Kidney tubule cell (primary cell): Measurements from ENCODE around the gene MOB3C.

ENCODE experiments used
- DNase-seq: peaks from one replicate; pipeline ENCODE4 v3.0.0-alpha.2; 2018; ENCODE audit warnings: low spot score

Gene MOB3C

GRCh38 chr1:46571691-46572225 is 44.9 kb downstream of the MOB3C start:
- no peak for DNase-seq

DNA sequence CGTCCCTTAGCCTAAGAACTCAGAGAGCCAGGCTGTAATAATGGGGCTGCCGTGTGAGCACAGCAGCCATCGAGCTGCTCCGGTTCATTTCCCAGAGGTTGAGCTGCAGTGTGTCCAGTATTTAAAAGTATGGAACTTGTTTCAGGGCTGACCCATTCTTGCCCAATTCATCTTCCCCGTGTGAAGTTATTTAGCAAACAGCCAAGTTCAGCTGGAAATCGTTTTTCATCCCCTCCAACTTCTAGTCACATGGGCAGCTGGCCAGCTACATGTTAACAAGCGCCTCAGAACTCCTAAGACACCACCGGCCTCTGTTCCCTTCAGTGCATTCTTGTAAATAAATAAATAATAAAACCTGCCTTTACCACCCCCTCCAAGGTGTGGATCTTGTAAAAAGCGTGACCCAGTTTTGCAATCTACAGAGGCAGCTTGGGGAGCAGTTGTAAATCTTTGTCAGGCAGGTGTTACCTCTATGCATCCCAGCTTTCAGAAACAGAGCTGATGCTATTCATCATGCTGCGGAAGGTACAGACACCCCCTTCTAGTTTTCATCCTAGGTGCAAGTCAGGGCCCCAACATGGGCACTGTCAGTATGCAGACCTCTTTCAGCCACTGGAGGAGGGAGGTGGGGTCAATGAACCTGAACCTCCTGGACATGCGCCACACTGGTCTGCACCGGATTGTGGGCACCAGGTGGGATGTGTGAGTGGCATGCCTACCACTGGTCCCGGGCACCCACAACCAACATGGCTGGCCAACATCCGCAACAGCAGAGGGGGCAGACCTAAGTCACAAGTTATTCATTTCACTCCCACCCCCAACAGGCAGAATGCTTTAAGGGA is 46.5 kb downstream of the MOB3C start:
- no peak for DNase-seq

- no peak for DNase-seq
Measured at GRCh38 chr1:46569116-46569515, 47.5 kb downstream of the MOB3C start.

DNA sequence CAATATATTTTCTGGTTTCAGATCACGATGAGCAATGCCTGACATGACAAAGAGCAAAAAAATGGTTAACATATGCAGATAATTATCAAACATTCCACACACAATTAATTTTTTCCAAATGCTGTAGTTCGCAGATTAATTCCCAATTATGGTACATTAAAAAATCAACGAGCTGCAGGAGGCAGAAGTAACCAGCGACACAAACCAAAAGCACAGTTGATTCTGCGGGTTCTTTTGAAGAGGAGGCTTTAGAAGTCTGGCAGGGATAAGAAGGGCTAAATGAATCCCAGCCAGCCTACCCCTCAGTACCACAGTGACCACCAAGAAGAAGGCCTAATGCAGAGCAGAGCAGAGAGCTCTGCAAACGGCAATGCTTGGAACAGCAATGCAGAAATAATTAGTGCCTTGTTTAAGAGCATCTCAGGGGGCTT is 48.1 kb downstream of the MOB3C start:
- DNase-seq = no peak

DNA sequence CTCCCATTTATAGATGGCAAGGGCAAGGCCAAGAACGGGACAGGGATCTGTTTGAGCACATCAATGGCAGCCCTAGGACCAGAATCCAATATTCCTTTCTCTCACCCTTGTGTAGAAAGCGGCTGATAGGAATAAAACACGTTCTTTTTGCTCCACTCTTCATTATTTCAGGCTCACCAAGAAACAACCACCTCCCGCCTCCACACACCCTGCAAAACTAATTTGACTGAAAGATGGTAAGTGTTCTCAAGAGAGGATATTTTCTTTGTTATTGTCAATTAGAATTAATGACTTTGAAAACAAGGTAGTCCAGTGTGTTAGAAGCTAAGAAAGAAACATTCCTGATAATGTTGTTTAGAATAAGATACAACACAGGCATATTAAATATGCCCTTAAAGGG is 53.3 kb downstream of the MOB3C start:
- no peak for DNase-seq

GRCh38 chr1:46562498-46562897 is 54.1 kb downstream of the MOB3C start:
- no peak for DNase-seq

DNA sequence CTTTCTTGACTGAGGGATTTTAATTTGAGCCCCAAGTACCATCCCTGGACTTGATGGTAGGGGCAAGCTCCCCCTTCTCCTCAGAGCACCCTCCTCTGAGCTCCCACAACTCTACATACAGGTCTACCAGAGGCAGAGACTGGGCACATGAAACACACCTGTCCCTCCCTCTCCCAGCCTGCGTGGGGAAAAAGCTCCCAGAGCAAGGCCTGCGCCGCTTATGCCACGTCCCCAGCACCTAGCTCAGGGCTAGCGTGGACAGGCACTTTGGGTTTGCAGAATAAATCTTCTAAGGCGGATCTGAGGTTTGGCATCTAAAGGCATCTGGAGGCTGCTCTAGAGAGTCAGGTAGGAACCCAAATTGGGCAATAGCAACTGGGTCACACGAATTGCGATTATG is 57.6 kb downstream of the MOB3C start:
- DNase-seq = no peak

- DNase-seq = no peak
Measured at GRCh38 chr1:46558141-46558963, 58.3 kb downstream of the MOB3C start.
